ENCODE data around the gene CCNL1. TPM values are rescaled to one million over a fixed set of nuclear protein-coding genes. Genes with fewer than 3 reads are reported as not detected.

CCNL1 gene
- total and polyA plus RNA-seq, 2 of the 8 experiments (the other 6 are each of a cell fraction or from before 2014, with no cell fraction given) = 64.5 to 68.6 TPM

DNA sequence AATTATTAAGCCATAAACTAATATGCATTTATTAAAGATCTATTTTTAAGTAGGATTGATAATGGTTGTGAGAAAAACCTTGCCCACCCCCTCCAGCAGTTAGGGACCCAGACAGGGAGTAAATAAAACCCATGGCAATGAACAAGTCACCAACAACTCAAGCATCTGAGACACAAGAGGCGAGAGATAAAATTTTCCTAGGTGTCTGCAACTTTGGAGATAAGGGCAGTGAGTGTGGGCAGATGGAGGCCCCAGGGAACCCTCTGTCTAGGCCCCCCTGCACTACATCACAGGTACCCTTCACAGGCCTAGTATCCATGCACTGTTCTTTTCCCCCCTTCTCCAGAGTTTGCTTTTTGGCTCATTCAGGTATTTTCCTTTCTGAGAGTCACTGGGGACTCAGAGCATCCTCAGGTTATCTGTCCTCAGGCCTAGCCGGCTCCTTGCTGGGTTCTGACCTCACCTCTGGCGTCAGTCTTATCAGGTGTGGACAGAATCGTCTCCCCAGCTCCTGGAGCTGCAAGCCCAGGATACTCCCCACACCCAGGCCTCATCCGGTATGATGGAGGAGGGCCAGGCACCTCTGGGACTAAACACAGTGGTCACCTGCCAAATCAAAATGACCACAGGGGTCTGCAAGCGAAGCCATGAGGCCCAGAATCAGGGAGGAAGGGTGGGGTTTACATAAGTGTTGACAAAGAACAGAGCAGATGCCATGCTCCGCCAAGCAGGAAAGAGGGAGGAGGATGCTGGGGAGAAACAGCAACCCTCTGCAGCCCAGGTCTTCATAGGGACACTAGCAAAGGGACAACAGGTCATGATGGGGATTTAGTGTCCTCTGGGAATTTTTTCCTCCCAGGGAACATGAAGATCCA is 50.4 kb downstream of the CCNL1 start:
- no peak for FAIRE-seq
- no peak overlapping the region for H2BK15ac ChIP-seq (ENCODE audit: low read length)

More for the DNA sequence above, 50.4 kb downstream of the CCNL1 start:
- Histone ChIP-seq H2BK120ac (replicated peaks; ENCODE audit: low read depth, low read length) (no peak overlapping the region), H2BK5ac (ENCODE audit: low read depth, low read length) (no peak overlapping the region), H3K9me3 (ENCODE audit: insufficient read depth in 2 of 2, low read depth in 1 of 2, low read length in 1 of 2) (no peaks in the 10 kb centered on the region), H2BK12ac (ENCODE audit: low read depth, low read length) (no peak overlapping the region), H3K56ac (replicated peaks; ENCODE audit: insufficient read length, low read depth, low read length) (no peak overlapping the region), H3K4ac (replicated peaks; ENCODE audit: insufficient read length, low read depth, low read length) (no peak overlapping the region), H2AFZ (ENCODE audit: low read length) (no peak overlapping the region), H3K23ac (ENCODE audit: insufficient read length) (no peak overlapping the region), H4K20me1 (replicated peaks in 1 of 2; ENCODE audit: control insufficient read depth in 1 of 2, insufficient read depth in 2 of 2, low read length in 2 of 2) (no peaks in the 10 kb centered on the region), H3K79me1 (ENCODE audit: low read depth, low read length) (no peaks in the 10 kb centered on the region; the same call in 1 of the 2 replicates), H3K27ac (ENCODE audit: low read depth, low read length) (no peak overlapping the region), H3K4me2 (ENCODE audit: insufficient read depth in 1 of 2, low read depth in 2 of 2, low read length in 2 of 2) (no peak overlapping the region), H2AK5ac (ENCODE audit: low read depth, low read length) (no peak overlapping the region), H4K5ac (ENCODE audit: insufficient read length, low read depth, low read length) (no peak overlapping the region), H3K18ac (ENCODE audit: extremely low read depth, low read length) (no peak overlapping the region), H3K4me3 (ENCODE audit: extremely low read depth in 1 of 4, insufficient read depth in 2 of 4, low read depth in 3 of 4, low read length in 4 of 4) (no peak overlapping the region), H3K14ac (ENCODE audit: insufficient read length) (no peak overlapping the region), H2BK20ac (ENCODE audit: low read length) (no peak overlapping the region), H3K23me2 (ENCODE audit: low read depth, low read length) (no peaks in the 10 kb centered on the region), H3K27me3 (replicated peaks in 1 of 4; ENCODE audit: control insufficient read depth in 3 of 4, extremely low read depth in 1 of 4, insufficient read depth in 3 of 4, low read length in 3 of 4) (no peaks in the 10 kb centered on the region), H3K79me2 (ENCODE audit: control insufficient read depth in 1 of 2, insufficient read depth in 2 of 2, low read length in 2 of 2) (no peaks in the 10 kb centered on the region), H3K36me3 (ENCODE audit: control insufficient read depth in 2 of 4, insufficient read depth in 4 of 4, low read length in 3 of 4) (no peaks in the 10 kb centered on the region), H4K91ac (replicated peaks; ENCODE audit: insufficient read length, low read length) (no peak overlapping the region), H4K8ac (ENCODE audit: extremely low read depth, insufficient read depth, low read length) (no peak overlapping the region), H3K9ac (replicated peaks in 1 of 4; ENCODE audit: extremely low read depth in 1 of 4, low read depth in 3 of 4, low read length in 3 of 4) (no peak overlapping the region), H3K4me1 (replicated peaks in 1 of 4; ENCODE audit: control insufficient read depth in 3 of 4, insufficient read depth in 4 of 4, low read length in 3 of 4) (peaks cover 0 to 9% (median 4%) of the 10 kb centered on the region in 4 experiments; a peak in 4 of 7 replicates)
- TF ChIP-seq TAF1 (IDR thresholded peaks at IDR 0.05; ENCODE audit: low read depth, low read length) (no peak), GTF2F1 (IDR thresholded peaks at IDR 0.05; ENCODE audit: borderline replicate concordance, low read depth, low read length) (no peak), HDAC2 (IDR thresholded peaks at IDR 0.05; ENCODE audit: borderline replicate concordance in 1 of 2, low read depth in 2 of 2, low read length in 2 of 2) (no peak)
- ChIA-PET CTCF (ENCODE audit: partially characterized antibody) (interaction anchor here (1.3 to 56.4 kb wide), 4 partner anchors 11 to 434 kb away, joined by 4 to 1014 read pairs (median 6); no protein-coding TSS in a partner anchor), POLR2A (ENCODE audit: partially characterized antibody) (interaction anchor here (0.6 to 1.2 kb wide), 3 partner anchors 17 to 361 kb away, joined by 3 read pairs; no protein-coding TSS in a partner anchor)
- WGBS, 2 experiments (ENCODE audit: extremely low coverage in 1 of 2, insufficient coverage in 1 of 2, insufficient read length in 1 of 2, insufficient replicate concordance in 2 of 2, low coverage in 1 of 2, low lambda C conversion rate in 2 of 2, missing lambda C conversion rate in 1 of 2) = 90% methylated on average over 7 of the region's 7 CpGs; no CpG with 5 or more reads in 1 of the 2 experiments
- DNase-seq (ENCODE audit: low read depth in 1 of 2, low spot score in 2 of 2) = no peak
